A549 (cell line): ENCODE measurements around the gene UVRAG. TPM values are rescaled to one million over a fixed set of nuclear protein-coding genes. Genes with fewer than 3 reads are reported as not detected.

Experiments used
- ATAC-seq, 2 experiments: fragments of 200-7000 bp in 1 of 2; fragments of >200 bp in 1 of 2; cut with Nextera tagmentation in 1 of 2; cut with Tn5 transposase in 1 of 2; 3 replicates each; pipeline versions ENCODE4 v1.8.0 to v1.9.1; 2018 to 2020; ENCODE audit warnings: mild to moderate bottlenecking in 1 of 2, moderate library complexity in 1 of 2
- CTCF ChIA-PET: fragments of 300-600 bp; sonication (Branson Sonifier 250); formaldehyde crosslinking; extraction: SDS; loops from one replicate; lab custom pipeline; 2021; ENCODE audit warnings: antibody characterized with exemption, inconsistent platforms; lab: Yijun Ruan, JAX
- POLR2A ChIA-PET: fragments of 350-600 bp; formaldehyde crosslinking; extraction: SDS; loops from one replicate; lab custom pipeline; 2021; ENCODE audit warnings: antibody characterized with exemption, inconsistent platforms; lab: Yijun Ruan, JAX
- DNase-seq, 2 experiments: peaks; one replicate each; pipeline versions ENCODE4 v3.0.0 to v3.0.0-alpha.2; 2011 to 2016; ENCODE audit warnings: low read depth in 1 of 2, low spot score in 1 of 2
- FAIRE-seq: peaks from 2 replicates; lab custom pipeline; 2011; peaks lifted over from hg19 to GRCh38; lab: Jason Lieb, UNC
- H3K27ac ChIP-seq, 2 experiments: fragments of >200 bp; sonication (Bioruptor Twin); formaldehyde crosslinking; 3 replicates each; pipeline ENCODE4 v1.5.1; 2016 to 2017
- H3K4me1 ChIP-seq: fragments of >200 bp; sonication (Bioruptor Twin); formaldehyde crosslinking; 3 replicates; pipeline ENCODE4 v1.6.1; 2016
- H3K4me2 ChIP-seq: fragments of >200 bp; sonication (Bioruptor Twin); formaldehyde crosslinking; 3 replicates; pipeline ENCODE4 v1.6.1; 2016
- H3K4me3 ChIP-seq: fragments of >200 bp; sonication (Bioruptor Twin); formaldehyde crosslinking; 3 replicates; pipeline ENCODE4 v1.5.1; 2016
- H3K9me3 ChIP-seq: fragments of >200 bp; sonication (Bioruptor Twin); formaldehyde crosslinking; 3 replicates; pipeline ENCODE4 v1.6.1; 2016
- CBX2 ChIP-seq: fragments of 200-600 bp; sonication (generic); IDR thresholded peaks from 2 replicates; pipeline ENCODE4 v1.6.1; 2016; ENCODE audit warnings: low read depth, mild to moderate bottlenecking, borderline replicate concordance
- CBX8 ChIP-seq: fragments of 200-600 bp; sonication (generic); IDR thresholded peaks from 2 replicates; pipeline ENCODE4 v1.6.1; 2016
- FOSB ChIP-seq: fragments of 250-450 bp; sonication (Bioruptor Pico); IDR thresholded peaks from 2 replicates; pipeline ENCODE4 v1.5.0; 2020; ENCODE audit warnings: mild to moderate bottlenecking, moderate library complexity
- FOSL2 ChIP-seq, 2 experiments: fragments of 450-650 bp in 1 of 2; fragments of >200 bp in 1 of 2; sonication (Bioruptor Twin) in 1 of 2; formaldehyde crosslinking; IDR thresholded peaks; 2 replicates each; pipeline versions ENCODE4 v1.5.0 to v1.6.1; 2016 to 2020; ENCODE audit warnings: mild to moderate bottlenecking in 1 of 2, moderate library complexity in 1 of 2
- HOXB5 ChIP-seq: fragments of 250-450 bp; sonication (Bioruptor Pico); IDR thresholded peaks from 2 replicates; pipeline ENCODE4 v1.5.0; 2020; ENCODE audit warnings: mild to moderate bottlenecking, moderate library complexity
- MAFK ChIP-seq: fragments of 450-650 bp; IDR thresholded peaks from 2 replicates; pipeline ENCODE4 v1.6.1; 2014; ENCODE audit not compliant: partially characterized antibody
- NFE2L2 ChIP-seq: fragments of 150-350 bp; conservative IDR thresholded peaks from 2 replicates; pipeline ENCODE4 v1.6.1; 2014; ENCODE audit warnings: low read length
- NPAS2 ChIP-seq: fragments of 250-450 bp; sonication (Bioruptor Pico); IDR thresholded peaks from 2 replicates; pipeline ENCODE4 v1.8.0; 2022; ENCODE audit warnings: mild to moderate bottlenecking, moderate library complexity, borderline replicate concordance
- RAD21 ChIP-seq, 2 experiments: fragments of >200 bp in 1 of 2; sonication (Bioruptor Twin) in 1 of 2; formaldehyde crosslinking in 1 of 2; IDR thresholded peaks in 1 of 2; conservative IDR thresholded peaks in 1 of 2; 2 replicates in 1 of 2; 3 replicates in 1 of 2; pipeline ENCODE4 v1.6.1; 2012 to 2018; ENCODE audit warnings: inconsistent platforms in 1 of 2
- RARB ChIP-seq: fragments of 250-450 bp; sonication (Bioruptor Pico); IDR thresholded peaks from 2 replicates; pipeline ENCODE4 v1.8.0; 2021; ENCODE audit warnings: mild to moderate bottlenecking, moderate library complexity
- RCOR1 ChIP-seq: fragments of 150-350 bp; IDR thresholded peaks from 2 replicates; pipeline ENCODE4 v1.6.1; 2014; ENCODE audit warnings: antibody characterized with exemption, low read length, low read depth
- RFX5 ChIP-seq: fragments of 450-650 bp; IDR thresholded peaks from 2 replicates; pipeline ENCODE4 v1.7.1; 2014; ENCODE audit warnings: antibody characterized with exemption, mild to moderate bottlenecking, moderate library complexity
- SMC3 ChIP-seq: fragments of >200 bp; sonication (Bioruptor Twin); formaldehyde crosslinking; IDR thresholded peaks from 3 replicates; pipeline ENCODE4 v1.6.1; 2018; ENCODE audit warnings: inconsistent platforms
- SREBF2 ChIP-seq: fragments of 450-650 bp; IDR thresholded peaks from 2 replicates; pipeline ENCODE4 v1.6.1; 2014; ENCODE audit warnings: mild to moderate bottlenecking, moderate library complexity
- TFCP2L1 ChIP-seq: fragments of 250-450 bp; sonication (Bioruptor Pico); IDR thresholded peaks from 2 replicates; pipeline ENCODE4 v1.5.0; 2021; ENCODE audit warnings: mild to moderate bottlenecking
- TP53 ChIP-seq: fragments of 250-450 bp; sonication (Bioruptor Pico); IDR thresholded peaks from 2 replicates; pipeline ENCODE4 v1.5.0; 2021; ENCODE audit warnings: mild to moderate bottlenecking, moderate library complexity
- ZC3H11A ChIP-seq: fragments of 450-650 bp; IDR thresholded peaks from 2 replicates; pipeline ENCODE4 v1.6.1; 2014; ENCODE audit warnings: antibody characterized with exemption, mild to moderate bottlenecking
- ZFP36 ChIP-seq: fragments of 450-650 bp; IDR thresholded peaks from 2 replicates; pipeline ENCODE4 v1.6.1; 2014; ENCODE audit warnings: borderline replicate concordance; ENCODE audit not compliant: partially characterized antibody
- ZNF302 ChIP-seq: fragments of 250-450 bp; sonication (Bioruptor Pico); IDR thresholded peaks from 2 replicates; pipeline ENCODE4 v1.9.0; 2021; ENCODE audit warnings: inconsistent platforms, mild to moderate bottlenecking, moderate library complexity
- ZSCAN20 ChIP-seq: fragments of 250-450 bp; sonication (Bioruptor Pico); IDR thresholded peaks from 2 replicates; pipeline ENCODE4 v1.8.0; 2022; ENCODE audit warnings: mild to moderate bottlenecking, moderate library complexity
- WGBS: methylation state at CpG from one replicate; pipeline ENCODE4 v1.1.6; 2017; ENCODE audit errors: missing lambda C conversion rate; 5-methylcytosine and 5-hydroxymethylcytosine counted together
- polyA plus RNA-seq, 4 experiments: library from polyadenylated mRNA; depleted of rRNA in 3 of 4; stranded (reverse); fragments of >200 nt; fragmentation: RNase III in 1 of 4; extraction: RNeasy Plus Mini Kit Qiagen cat#74134 plus additional on column Dnase treatment in 1 of 4; gene quantifications; 2 replicates in 3 of 4; 3 replicates in 1 of 4; pipeline ENCODE4 v1.2.3, GENCODE V29; 2011 to 2017
- TF ChIP-seq, protein P1 (sequence below): IDR thresholded peaks from 2 replicates; pipeline ENCODE4 v1.6.1; 2012; ENCODE audit warnings: low read depth, borderline replicate concordance
- TF ChIP-seq, protein P2 (sequence below): fragments of >200 bp; sonication (Bioruptor Twin); formaldehyde crosslinking; IDR thresholded peaks from 2 replicates; pipeline ENCODE4 v1.6.1; 2016
- TF ChIP-seq, protein P3 (sequence below): fragments of 150-350 bp; IDR thresholded peaks from 2 replicates; pipeline ENCODE4 v1.6.1; 2014; ENCODE audit warnings: low read depth, mild to moderate bottlenecking, low read length
- TF ChIP-seq, protein P4 (sequence below): IDR thresholded peaks from 2 replicates; pipeline ENCODE4 v1.6.1; 2012
- TF ChIP-seq, protein P5 (sequence below): fragments of >200 bp; sonication (Bioruptor Twin); formaldehyde crosslinking; IDR thresholded peaks from 3 replicates; pipeline ENCODE4 v1.5.1; 2016

UVRAG gene
- polyA plus RNA-seq, 2 of the 4 experiments (the other 2 are of a cell fraction) = 6.1 to 14.1 TPM

DNA sequence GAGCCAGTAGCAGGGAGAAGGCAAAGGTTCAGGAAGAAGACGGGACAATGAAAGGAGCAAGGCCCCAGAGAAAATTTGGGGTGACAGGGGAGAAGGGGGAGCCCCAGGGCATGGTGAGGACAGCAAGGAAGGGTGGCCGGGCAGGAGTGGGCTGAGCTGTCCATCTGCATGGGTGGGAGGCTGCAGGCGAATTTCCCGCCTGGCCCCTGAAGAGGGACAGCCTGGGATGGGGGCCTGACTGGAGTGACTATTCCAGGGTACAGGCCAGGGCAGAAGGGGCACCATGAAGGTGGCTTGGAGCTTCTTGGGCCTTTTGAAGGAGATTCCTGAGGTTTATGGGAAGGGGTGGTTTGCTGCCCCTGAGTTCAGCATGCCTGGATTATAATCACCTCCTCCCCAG is 335.1 kb downstream of the UVRAG start:
- Histone ChIP-seq H3K4me3 (no peak overlapping the region), H3K4me1 (0 out of 3 replicates have a peak, but pooled peaks cover 6% of the 10 kb centered on the region), H3K27ac (no peak overlapping the region), H3K9me3 (no peaks in the 10 kb centered on the region), H3K4me2 (no peak overlapping the region)
- CTCF ChIA-PET = interaction anchor here (0.9 to 5.9 kb wide), 6 partner anchors 57 to 284 kb away, joined by 3 to 50 read pairs (median 4); no protein-coding TSS in a partner anchor
- TF ChIP-seq ZFP36 (no peak), RFX5 (no peak), ZSCAN20 (CRISPR knock-in tag) (no peak), NPAS2 (CRISPR knock-in tag) (no peak)
- DNase-seq (no peak), ATAC-seq (no peak), FAIRE-seq (no peak)
- POLR2A ChIA-PET = no interaction called here
- 82% methylated on average over 4 of the region's 4 CpGs for WGBS

DNA sequence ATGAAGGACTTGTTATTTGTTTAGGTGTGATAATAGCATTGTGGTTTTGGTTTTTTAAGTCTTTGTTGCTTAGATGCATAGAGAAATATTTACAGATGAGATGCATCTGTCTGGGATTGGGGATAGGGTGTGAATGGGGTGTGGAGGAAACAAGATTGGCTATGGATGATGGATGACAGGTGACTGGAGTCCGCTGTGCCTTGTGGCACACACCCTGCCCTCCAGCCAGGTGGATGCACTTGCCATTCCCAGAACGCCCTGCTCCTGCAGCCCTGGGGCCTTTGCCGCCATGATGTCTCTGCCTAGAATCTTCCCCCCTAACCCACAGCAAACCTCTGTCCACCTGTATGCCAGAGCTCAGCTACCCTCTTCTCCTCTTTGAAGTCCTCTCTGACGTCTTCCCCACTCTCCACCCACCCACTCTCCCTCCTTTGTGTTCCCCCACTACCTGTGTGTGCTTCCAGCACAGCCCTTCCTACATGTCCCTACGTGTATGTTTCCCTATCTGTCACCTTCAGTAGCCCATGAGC is 336.6 kb downstream of the UVRAG start:
- TF ChIP-seq ZNF302 = no peak
- TF ChIP-seq FOSL2 (IDR thresholded peaks at IDR 0.05) = no peak
- TF ChIP-seq FOSL2 (CRISPR knock-in tag; IDR thresholded peaks at IDR 0.05) = no peak
- TF ChIP-seq, protein P1, sequence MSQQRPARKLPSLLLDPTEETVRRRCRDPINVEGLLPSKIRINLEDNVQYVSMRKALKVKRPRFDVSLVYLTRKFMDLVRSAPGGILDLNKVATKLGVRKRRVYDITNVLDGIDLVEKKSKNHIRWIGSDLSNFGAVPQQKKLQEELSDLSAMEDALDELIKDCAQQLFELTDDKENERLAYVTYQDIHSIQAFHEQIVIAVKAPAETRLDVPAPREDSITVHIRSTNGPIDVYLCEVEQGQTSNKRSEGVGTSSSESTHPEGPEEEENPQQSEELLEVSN = no peak
- TF ChIP-seq TP53 (CRISPR knock-in tag) = no peak
- TF ChIP-seq ZC3H11A = no peak
- no peak for TF ChIP-seq TFCP2L1 (CRISPR knock-in tag)
- no peak for TF ChIP-seq FOSB (CRISPR knock-in tag)
- TF ChIP-seq, protein P2, sequence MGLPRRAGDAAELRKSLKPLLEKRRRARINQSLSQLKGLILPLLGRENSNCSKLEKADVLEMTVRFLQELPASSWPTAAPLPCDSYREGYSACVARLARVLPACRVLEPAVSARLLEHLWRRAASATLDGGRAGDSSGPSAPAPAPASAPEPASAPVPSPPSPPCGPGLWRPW = no peak
- no peak for TF ChIP-seq CBX2
- TF ChIP-seq, protein P3, sequence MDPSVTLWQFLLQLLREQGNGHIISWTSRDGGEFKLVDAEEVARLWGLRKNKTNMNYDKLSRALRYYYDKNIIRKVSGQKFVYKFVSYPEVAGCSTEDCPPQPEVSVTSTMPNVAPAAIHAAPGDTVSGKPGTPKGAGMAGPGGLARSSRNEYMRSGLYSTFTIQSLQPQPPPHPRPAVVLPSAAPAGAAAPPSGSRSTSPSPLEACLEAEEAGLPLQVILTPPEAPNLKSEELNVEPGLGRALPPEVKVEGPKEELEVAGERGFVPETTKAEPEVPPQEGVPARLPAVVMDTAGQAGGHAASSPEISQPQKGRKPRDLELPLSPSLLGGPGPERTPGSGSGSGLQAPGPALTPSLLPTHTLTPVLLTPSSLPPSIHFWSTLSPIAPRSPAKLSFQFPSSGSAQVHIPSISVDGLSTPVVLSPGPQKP = no peak
- TF ChIP-seq NFE2L2 = no peak
- no peak for TF ChIP-seq RAD21 (conservative IDR thresholded peaks at IDR 0.05 in 1 of 2, IDR thresholded peaks at IDR 0.05 in 1 of 2)
- TF ChIP-seq RCOR1 = no peak
- TF ChIP-seq ZFP36 = no peak
- TF ChIP-seq, protein P4, sequence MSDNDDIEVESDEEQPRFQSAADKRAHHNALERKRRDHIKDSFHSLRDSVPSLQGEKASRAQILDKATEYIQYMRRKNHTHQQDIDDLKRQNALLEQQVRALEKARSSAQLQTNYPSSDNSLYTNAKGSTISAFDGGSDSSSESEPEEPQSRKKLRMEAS = no peak
- WGBS = 66% methylated on average over 5 of the region's 5 CpGs

DNA sequence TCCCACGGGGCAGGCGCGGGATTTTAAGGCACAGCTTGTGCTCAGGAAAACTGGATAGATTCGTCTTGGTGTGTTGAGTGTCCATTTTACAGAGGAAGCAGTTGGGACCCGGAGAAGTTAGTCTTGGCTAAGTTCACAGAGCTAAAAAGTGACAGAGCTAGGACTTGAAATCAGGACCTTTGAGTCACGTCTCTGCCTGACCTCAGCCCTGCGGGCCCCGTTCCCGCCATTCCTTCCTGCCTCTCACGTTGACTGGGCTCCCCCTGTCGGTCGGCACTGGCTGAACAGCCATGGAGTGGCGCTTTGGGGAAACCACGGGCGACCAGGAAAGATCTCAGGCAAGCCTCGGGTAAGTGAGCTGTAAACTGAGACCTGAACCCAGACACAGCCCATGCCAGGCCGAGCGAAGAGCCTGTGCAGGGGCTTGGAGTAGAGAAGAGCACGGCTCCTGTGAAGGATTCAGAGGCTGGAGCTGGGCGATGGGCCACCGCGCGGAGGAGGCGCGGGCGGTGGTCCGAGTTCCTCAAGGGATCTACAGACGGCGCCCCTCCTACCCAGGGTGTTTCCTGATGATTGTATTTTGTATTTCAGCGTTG is 337.2 kb downstream of the UVRAG start:
- H3K27ac ChIP-seq = peak overlapping the region; percentile 40 to 63; a peak in 3 of 6 replicates
- H3K4me1 ChIP-seq = 0 out of 3 replicates have a peak, but pooled peaks cover 6% of the 10 kb centered on the region
- H3K4me2 ChIP-seq = peak overlapping the region; percentile 64
- DNase-seq = peak; percentile 84 to 93
- ChIA-PET POLR2A (interaction anchor here (0.6 kb wide), 1 partner anchor 255 kb away, joined by 3 read pairs; no protein-coding TSS in a partner anchor), CTCF (interaction anchor here (0.6 to 3.2 kb wide), 85 partner anchors 8 to 967 kb away, joined by 3 to 187 read pairs (median 4); no protein-coding TSS in a partner anchor)
- H3K9me3 ChIP-seq = no peaks in the 10 kb centered on the region
- whole genome bisulfite sequencing = 40% methylated on average over 29 of the region's 30 CpGs
- no peak overlapping the region for H3K4me3 ChIP-seq
- peak; percentile 91 to 96 for ATAC-seq
- no peak for FAIRE-seq
- TF ChIP-seq SREBF2 = no peak
- TF ChIP-seq RARB (CRISPR knock-in tag) = no peak
- TF ChIP-seq FOSB (CRISPR knock-in tag) = no peak
- no peak for TF ChIP-seq HOXB5 (CRISPR knock-in tag)
- TF ChIP-seq, protein P5, sequence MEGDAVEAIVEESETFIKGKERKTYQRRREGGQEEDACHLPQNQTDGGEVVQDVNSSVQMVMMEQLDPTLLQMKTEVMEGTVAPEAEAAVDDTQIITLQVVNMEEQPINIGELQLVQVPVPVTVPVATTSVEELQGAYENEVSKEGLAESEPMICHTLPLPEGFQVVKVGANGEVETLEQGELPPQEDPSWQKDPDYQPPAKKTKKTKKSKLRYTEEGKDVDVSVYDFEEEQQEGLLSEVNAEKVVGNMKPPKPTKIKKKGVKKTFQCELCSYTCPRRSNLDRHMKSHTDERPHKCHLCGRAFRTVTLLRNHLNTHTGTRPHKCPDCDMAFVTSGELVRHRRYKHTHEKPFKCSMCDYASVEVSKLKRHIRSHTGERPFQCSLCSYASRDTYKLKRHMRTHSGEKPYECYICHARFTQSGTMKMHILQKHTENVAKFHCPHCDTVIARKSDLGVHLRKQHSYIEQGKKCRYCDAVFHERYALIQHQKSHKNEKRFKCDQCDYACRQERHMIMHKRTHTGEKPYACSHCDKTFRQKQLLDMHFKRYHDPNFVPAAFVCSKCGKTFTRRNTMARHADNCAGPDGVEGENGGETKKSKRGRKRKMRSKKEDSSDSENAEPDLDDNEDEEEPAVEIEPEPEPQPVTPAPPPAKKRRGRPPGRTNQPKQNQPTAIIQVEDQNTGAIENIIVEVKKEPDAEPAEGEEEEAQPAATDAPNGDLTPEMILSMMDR = peak; percentile 92
- no peak for TF ChIP-seq MAFK
- TF ChIP-seq, protein P1 = peak; percentile 97
- no peak for TF ChIP-seq CBX8
- peak; percentile 97 for TF ChIP-seq SMC3
- TF ChIP-seq RAD21 (conservative IDR thresholded peaks at IDR 0.05 in 1 of 2, IDR thresholded peaks at IDR 0.05 in 1 of 2) = peak; percentile 95 to 98

More for the DNA sequence above, 336.6 kb downstream of the UVRAG start:
- POLR2A ChIA-PET = no interaction called here
- Histone ChIP-seq H3K4me2 (peak overlapping the region; percentile 64), H3K27ac (peak overlapping the region; percentile 40 to 63; a peak in 3 of 6 replicates), H3K9me3 (no peaks in the 10 kb centered on the region), H3K4me1 (0 out of 3 replicates have a peak, but pooled peaks cover 6% of the 10 kb centered on the region), H3K4me3 (no peak overlapping the region)
- FAIRE-seq (no peak), ATAC-seq (peak in 1 of 2 experiments; percentile 4; a peak in 1 of 6 replicates), DNase-seq (no peak)
- CTCF ChIA-PET = interaction anchor here (0.6 to 3.2 kb wide), 79 partner anchors 9 to 968 kb away, joined by 3 to 187 read pairs (median 4); no protein-coding TSS in a partner anchor
